ENCODE data around the gene MYO1G. TPM values are rescaled to one million over a fixed set of nuclear protein-coding genes. Genes with fewer than 3 reads are reported as not detected.

Gene MYO1G
- total and polyA plus RNA-seq, 10 of the 15 experiments (the other 5 are each of a cell fraction or from before 2014, with no cell fraction given), result 1.8 to 232 (median 134) TPM

- TF ChIP-seq, protein P1, sequence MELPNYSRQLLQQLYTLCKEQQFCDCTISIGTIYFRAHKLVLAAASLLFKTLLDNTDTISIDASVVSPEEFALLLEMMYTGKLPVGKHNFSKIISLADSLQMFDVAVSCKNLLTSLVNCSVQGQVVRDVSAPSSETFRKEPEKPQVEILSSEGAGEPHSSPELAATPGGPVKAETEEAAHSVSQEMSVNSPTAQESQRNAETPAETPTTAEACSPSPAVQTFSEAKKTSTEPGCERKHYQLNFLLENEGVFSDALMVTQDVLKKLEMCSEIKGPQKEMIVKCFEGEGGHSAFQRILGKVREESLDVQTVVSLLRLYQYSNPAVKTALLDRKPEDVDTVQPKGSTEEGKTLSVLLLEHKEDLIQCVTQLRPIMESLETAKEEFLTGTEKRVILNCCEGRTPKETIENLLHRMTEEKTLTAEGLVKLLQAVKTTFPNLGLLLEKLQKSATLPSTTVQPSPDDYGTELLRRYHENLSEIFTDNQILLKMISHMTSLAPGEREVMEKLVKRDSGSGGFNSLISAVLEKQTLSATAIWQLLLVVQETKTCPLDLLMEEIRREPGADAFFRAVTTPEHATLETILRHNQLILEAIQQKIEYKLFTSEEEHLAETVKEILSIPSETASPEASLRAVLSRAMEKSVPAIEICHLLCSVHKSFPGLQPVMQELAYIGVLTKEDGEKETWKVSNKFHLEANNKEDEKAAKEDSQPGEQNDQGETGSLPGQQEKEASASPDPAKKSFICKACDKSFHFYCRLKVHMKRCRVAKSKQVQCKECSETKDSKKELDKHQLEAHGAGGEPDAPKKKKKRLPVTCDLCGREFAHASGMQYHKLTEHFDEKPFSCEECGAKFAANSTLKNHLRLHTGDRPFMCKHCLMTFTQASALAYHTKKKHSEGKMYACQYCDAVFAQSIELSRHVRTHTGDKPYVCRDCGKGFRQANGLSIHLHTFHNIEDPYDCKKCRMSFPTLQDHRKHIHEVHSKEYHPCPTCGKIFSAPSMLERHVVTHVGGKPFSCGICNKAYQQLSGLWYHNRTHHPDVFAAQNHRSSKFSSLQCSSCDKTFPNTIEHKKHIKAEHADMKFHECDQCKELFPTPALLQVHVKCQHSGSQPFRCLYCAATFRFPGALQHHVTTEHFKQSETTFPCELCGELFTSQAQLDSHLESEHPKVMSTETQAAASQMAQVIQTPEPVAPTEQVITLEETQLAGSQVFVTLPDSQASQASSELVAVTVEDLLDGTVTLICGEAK (IDR thresholded peaks at IDR 0.05; ENCODE audit: borderline replicate concordance), result no peak
- TF ChIP-seq HDAC2 (IDR thresholded peaks at IDR 0.05) (no peak), ZZZ3 (IDR thresholded peaks at IDR 0.05; ENCODE audit: control insufficient read depth, insufficient read length, low read depth) (no peak), SUZ12 (IDR thresholded peaks at IDR 0.05; ENCODE audit: unreplicated experiment) (no peak), BACH1 (IDR thresholded peaks at IDR 0.05; ENCODE audit: borderline replicate concordance) (no peak), HDGF (IDR thresholded peaks at IDR 0.05) (no peak), JUND (IDR thresholded peaks at IDR 0.05; ENCODE audit: low read depth, low read length) (no peak)
- TF ChIP-seq, protein P2, sequence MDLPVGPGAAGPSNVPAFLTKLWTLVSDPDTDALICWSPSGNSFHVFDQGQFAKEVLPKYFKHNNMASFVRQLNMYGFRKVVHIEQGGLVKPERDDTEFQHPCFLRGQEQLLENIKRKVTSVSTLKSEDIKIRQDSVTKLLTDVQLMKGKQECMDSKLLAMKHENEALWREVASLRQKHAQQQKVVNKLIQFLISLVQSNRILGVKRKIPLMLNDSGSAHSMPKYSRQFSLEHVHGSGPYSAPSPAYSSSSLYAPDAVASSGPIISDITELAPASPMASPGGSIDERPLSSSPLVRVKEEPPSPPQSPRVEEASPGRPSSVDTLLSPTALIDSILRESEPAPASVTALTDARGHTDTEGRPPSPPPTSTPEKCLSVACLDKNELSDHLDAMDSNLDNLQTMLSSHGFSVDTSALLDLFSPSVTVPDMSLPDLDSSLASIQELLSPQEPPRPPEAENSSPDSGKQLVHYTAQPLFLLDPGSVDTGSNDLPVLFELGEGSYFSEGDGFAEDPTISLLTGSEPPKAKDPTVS (IDR thresholded peaks at IDR 0.05; ENCODE audit: low read depth, low read length), result no peak
Measured at GRCh38 chr7:45024126-45024744, 45.4 kb upstream of the MYO1G start (continued).

Data from GM12878 (cell line).